ENCODE results near the gene CEBPA. TPM values are rescaled to one million over a fixed set of nuclear protein-coding genes. Genes with fewer than 3 reads are reported as not detected.

CEBPA gene
- total RNA-seq, 1 donor from 2014 or later: 0.99 TPM

GRCh38 chr19:33251076-33251475 lies 51.3 kb downstream of the CEBPA start:
- DNase-seq (ENCODE audit: low read depth): no peak

GRCh38 chr19:33250500-33250899 lies 51.8 kb downstream of the CEBPA start:
- no peak for DNase-seq (ENCODE audit: low read depth)

Other genes starting within 250 kb of the CEBPA start
- gene RHPN2, start 237.6 kb downstream of the CEBPA start, total RNA-seq: 46.5 and 92.1 TPM in 2 replicates
- 4.2 and 8.3 TPM in 2 replicates for gene GPATCH1, start 221.4 kb downstream of the CEBPA start, total RNA-seq
- not detected in 2 replicates for gene WDR88, start 170.4 kb downstream of the CEBPA start, total RNA-seq
- 6.3 and 11.4 TPM in 2 replicates for gene LRP3, start 108.2 kb downstream of the CEBPA start, total RNA-seq
- gene SLC7A10, start 76.7 kb downstream of the CEBPA start, total RNA-seq: not detected in 2 replicates
- 28.0 and 28.4 TPM in 2 replicates for gene CEBPG, start 71.2 kb upstream of the CEBPA start, total RNA-seq
- gene PEPD, start 219.3 kb upstream of the CEBPA start, total RNA-seq: 41.2 and 51.5 TPM in 2 replicates